ENCODE data around the gene PLA2G4B. TPM values are rescaled to one million over a fixed set of nuclear protein-coding genes. Genes with fewer than 3 reads are reported as not detected.
A peak's percentile ranks its signal among the peaks of the same experiment; 100 is the strongest.

PLA2G4B gene
- total RNA-seq, 2 donors from 2014 or later, result 6.9 to 10.1 TPM

- Mint-ChIP-seq H3K36me3 (ENCODE audit: low read depth) (no peaks in the 10 kb centered on the region), H3K4me3 (no peak overlapping the region), H3K27ac (no peak overlapping the region), H3K9me3 (no peaks in the 10 kb centered on the region), H3K27me3 (ENCODE audit: insufficient read depth) (peaks cover 20% of the 10 kb centered on the region), H3K4me1 (no peaks in the 10 kb centered on the region)
- no peak for DNase-seq
- TF ChIP-seq CTCF (conservative IDR thresholded peaks at IDR 0.05), result no peak
- H3K27me3 ChIP-seq (ENCODE audit: control insufficient read depth, insufficient read depth, low read length, poor library complexity, severe bottlenecking), result peaks cover 16% of the 10 kb centered on the region
- H3K36me3 ChIP-seq (ENCODE audit: control insufficient read depth, insufficient read depth, low read length), result no peaks in the 10 kb centered on the region
- WGBS, 2 experiments (ENCODE audit: insufficient coverage in 1 of 2, insufficient read length in 1 of 2), result 82 to 90% methylated on average over 11 to 13 of the region's 13 CpGs
- no peaks in the 10 kb centered on the region for H3K4me1 ChIP-seq (ENCODE audit: control insufficient read depth, insufficient read depth, low read length)
- no peaks in the 10 kb centered on the region for H3K9me3 ChIP-seq (ENCODE audit: control insufficient read depth, low read length)
- H3K9ac ChIP-seq (ENCODE audit: extremely low read depth, low read length, poor library complexity, severe bottlenecking), result no peak overlapping the region
- no peak overlapping the region for H3K4me3 ChIP-seq (ENCODE audit: low read length)
- H3K27ac ChIP-seq (ENCODE audit: low read depth, low read length), result no peak overlapping the region
Measured at GRCh38 chr15:41876007-41876406, 37.4 kb downstream of the PLA2G4B start.

GRCh38 chr15:41876689-41877088, 38.0 kb downstream of the PLA2G4B start:
- no peak for DNase-seq
- H3K9me3 ChIP-seq (ENCODE audit: control insufficient read depth, low read length), result no peaks in the 10 kb centered on the region
- Mint-ChIP-seq H3K4me1 (peaks cover 1% of the 10 kb centered on the region), H3K27me3 (ENCODE audit: insufficient read depth) (peaks cover 27% of the 10 kb centered on the region), H3K36me3 (ENCODE audit: low read depth) (no peaks in the 10 kb centered on the region), H3K4me3 (no peak overlapping the region), H3K27ac (no peak overlapping the region), H3K9me3 (no peaks in the 10 kb centered on the region)
- no peaks in the 10 kb centered on the region for H3K36me3 ChIP-seq (ENCODE audit: control insufficient read depth, insufficient read depth, low read length)
- H3K27me3 ChIP-seq (ENCODE audit: control insufficient read depth, insufficient read depth, low read length, poor library complexity, severe bottlenecking), result peaks cover 23% of the 10 kb centered on the region
- H3K27ac ChIP-seq (ENCODE audit: low read depth, low read length), result no peak overlapping the region
- 84 to 90% methylated on average over 2 to 12 of the region's 12 CpGs for WGBS, 2 experiments (ENCODE audit: insufficient coverage in 1 of 2, insufficient read length in 1 of 2)
- no peak overlapping the region for H3K9ac ChIP-seq (ENCODE audit: extremely low read depth, low read length, poor library complexity, severe bottlenecking)
- TF ChIP-seq CTCF (conservative IDR thresholded peaks at IDR 0.05), result no peak
- no peak overlapping the region for H3K4me3 ChIP-seq (ENCODE audit: low read length)
- H3K4me1 ChIP-seq (ENCODE audit: control insufficient read depth, insufficient read depth, low read length), result no peaks in the 10 kb centered on the region

GRCh38 chr15:41877631-41878354, 39.1 kb downstream of the PLA2G4B start:
- Histone ChIP-seq H3K27ac (ENCODE audit: low read depth, low read length) (no peak overlapping the region), H3K9ac (ENCODE audit: extremely low read depth, low read length, poor library complexity, severe bottlenecking) (no peak overlapping the region), H3K9me3 (ENCODE audit: control insufficient read depth, low read length) (no peaks in the 10 kb centered on the region), H3K4me1 (ENCODE audit: control insufficient read depth, insufficient read depth, low read length) (no peaks in the 10 kb centered on the region), H3K27me3 (ENCODE audit: control insufficient read depth, insufficient read depth, low read length, poor library complexity, severe bottlenecking) (peaks cover 32% of the 10 kb centered on the region), H3K4me3 (ENCODE audit: low read length) (no peak overlapping the region), H3K36me3 (ENCODE audit: control insufficient read depth, insufficient read depth, low read length) (no peaks in the 10 kb centered on the region)
- Mint-ChIP-seq H3K4me3 (no peak overlapping the region), H3K27ac (no peak overlapping the region), H3K36me3 (ENCODE audit: low read depth) (no peaks in the 10 kb centered on the region), H3K9me3 (no peaks in the 10 kb centered on the region), H3K27me3 (ENCODE audit: insufficient read depth) (peaks cover 34% of the 10 kb centered on the region), H3K4me1 (peaks cover 1% of the 10 kb centered on the region)
- peak; percentile 53 for TF ChIP-seq CTCF (conservative IDR thresholded peaks at IDR 0.05)
- DNase-seq, result no peak
- WGBS, 2 experiments (ENCODE audit: insufficient coverage in 1 of 2, insufficient read length in 1 of 2), result 83 to 87% methylated on average over 11 to 13 of the region's 13 CpGs
